ENCODE measurements around the gene PRR33. TPM values are rescaled to one million over a fixed set of nuclear protein-coding genes. Genes with fewer than 3 reads are reported as not detected.

The PRR33 gene
- polyA plus RNA-seq, 1 experiment: not detected

GRCh38 chr11:1882265-1883238 lies 9.1 kb downstream of the PRR33 start:
- H3K27me3 ChIP-seq (ENCODE audit: control insufficient read depth, insufficient read depth, low read length): no peaks in the 10 kb centered on the region; the same call in none of the 2 replicates
- ChIA-PET POLR2A (no interaction called here), CTCF (interaction anchor here (0.7 to 4.5 kb wide), 41 partner anchors 9 to 270 kb away, joined by 3 to 114 read pairs (median 4); partner anchors contain the start of genes H19, KRTAP5-6, LSP1 and MRPL23)
- no peak overlapping the region for H3K4me3 ChIP-seq (ENCODE audit: low read depth, low read length)
- no peaks in the 10 kb centered on the region for H3K36me3 ChIP-seq (ENCODE audit: control insufficient read depth, insufficient read depth, low read length)
- DNase-seq (ENCODE audit: low read depth): no peak
- peak; percentile 94 for TF ChIP-seq CTCF (IDR thresholded peaks at IDR 0.05; ENCODE audit: insufficient read depth, low read depth, low read length)

- Histone ChIP-seq H3K36me3 (ENCODE audit: control insufficient read depth, insufficient read depth, low read length) (no peaks in the 10 kb centered on the region), H3K4me3 (ENCODE audit: low read depth, low read length) (no peak overlapping the region), H3K27me3 (ENCODE audit: control insufficient read depth, insufficient read depth, low read length) (no peaks in the 10 kb centered on the region; the same call in none of the 2 replicates)
- ChIA-PET CTCF (interaction anchor here (0.6 to 4.5 kb wide), 41 partner anchors 10 to 271 kb away, joined by 3 to 114 read pairs (median 4); partner anchors contain the start of genes H19, KRTAP5-6, LSP1 and MRPL23), POLR2A (no interaction called here)
- DNase-seq (ENCODE audit: low read depth): no peak
- TF ChIP-seq CTCF (IDR thresholded peaks at IDR 0.05; ENCODE audit: insufficient read depth, low read depth, low read length): no peak
Observed at GRCh38 chr11:1881442-1882264, 10.0 kb downstream of the PRR33 start.

- Histone ChIP-seq H3K4me3 (ENCODE audit: low read depth, low read length) (no peak overlapping the region), H3K36me3 (ENCODE audit: control insufficient read depth, insufficient read depth, low read length) (no peaks in the 10 kb centered on the region), H3K27me3 (ENCODE audit: control insufficient read depth, insufficient read depth, low read length) (no peaks in the 10 kb centered on the region; the same call in none of the 2 replicates)
- DNase-seq (ENCODE audit: low read depth): no peak
- TF ChIP-seq CTCF (IDR thresholded peaks at IDR 0.05; ENCODE audit: insufficient read depth, low read depth, low read length): no peak
- CTCF ChIA-PET: interaction anchor here (0.7 to 4.5 kb wide), 11 partner anchors 41 to 272 kb away, joined by 3 to 114 read pairs (median 16); partner anchors contain the start of genes H19 and MRPL23
- POLR2A ChIA-PET: no interaction called here
Observed at GRCh38 chr11:1880746-1881441, 10.8 kb downstream of the PRR33 start.

- no peak for DNase-seq (ENCODE audit: low read depth)
- Histone ChIP-seq H3K4me3 (ENCODE audit: low read depth, low read length) (no peak overlapping the region), H3K36me3 (ENCODE audit: control insufficient read depth, insufficient read depth, low read length) (no peaks in the 10 kb centered on the region), H3K27me3 (ENCODE audit: control insufficient read depth, insufficient read depth, low read length) (no peaks in the 10 kb centered on the region; the same call in none of the 2 replicates)
- no peak for TF ChIP-seq CTCF (IDR thresholded peaks at IDR 0.05; ENCODE audit: insufficient read depth, low read depth, low read length)
- ChIA-PET POLR2A (no interaction called here), CTCF (interaction anchor here (0.7 to 4.5 kb wide), 4 partner anchors 47 to 273 kb away, joined by 3 to 114 read pairs (median 5); partner anchors contain the start of gene H19)
Observed at GRCh38 chr11:1879941-1880720, 11.6 kb downstream of the PRR33 start.
